NCI-H774 (cell line): ENCODE data around the gene THEM4.
A peak's percentile ranks its signal among the peaks of the same experiment; 100 is the strongest.
"Not testable (repeated sequence)": the region's sequence is repeated elsewhere in the genome, so short reads cannot be mapped to it uniquely, and the experiment has no call there.

Experiments
- DNase-seq: peaks from one replicate; lab custom pipeline; 2025; lab: John Stamatoyannopoulos, UW

Gene THEM4

DNA sequence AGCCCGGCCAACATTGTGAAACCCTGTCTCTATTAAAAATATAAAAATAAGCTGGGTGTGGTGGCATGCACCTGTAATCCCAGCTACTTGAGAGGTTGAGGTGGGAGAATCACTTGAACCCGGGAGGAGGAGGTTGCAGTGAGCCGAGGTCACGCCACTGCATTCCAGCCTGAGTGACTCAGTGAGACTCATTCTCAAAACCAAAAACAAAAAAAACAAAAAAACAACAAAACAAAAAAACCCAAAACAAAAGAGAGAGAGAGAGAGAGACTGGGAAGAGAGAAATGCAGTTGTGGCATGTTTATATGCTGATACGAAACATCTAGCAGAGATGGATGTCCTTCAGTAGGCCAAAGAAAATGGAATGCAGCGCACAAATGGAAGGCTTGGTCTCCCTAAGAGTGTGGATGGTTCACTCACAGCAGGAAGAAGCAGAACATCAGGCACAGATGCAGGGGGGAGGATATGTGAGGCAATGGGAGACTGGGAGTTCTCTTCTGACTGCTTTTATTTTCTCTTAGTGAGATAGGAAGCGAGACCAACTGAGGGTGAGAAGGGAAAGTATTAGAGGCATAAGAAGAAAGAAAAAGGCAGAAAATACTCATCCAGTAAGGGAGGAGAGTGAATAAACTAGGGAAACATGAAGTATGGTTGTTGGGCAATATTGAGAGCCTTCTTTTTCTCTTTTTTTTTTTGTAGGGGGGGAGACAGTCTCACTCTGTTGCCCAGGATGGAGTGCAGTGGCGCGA lies 16.0 kb downstream of the THEM4 start:
- no peak for DNase-seq

GRCh38 chr1:151892190-151892589 lies 17.1 kb downstream of the THEM4 start:
- DNase-seq: no peak

GRCh38 chr1:151891512-151891911 lies 17.8 kb downstream of the THEM4 start:
- no peak for DNase-seq

DNA sequence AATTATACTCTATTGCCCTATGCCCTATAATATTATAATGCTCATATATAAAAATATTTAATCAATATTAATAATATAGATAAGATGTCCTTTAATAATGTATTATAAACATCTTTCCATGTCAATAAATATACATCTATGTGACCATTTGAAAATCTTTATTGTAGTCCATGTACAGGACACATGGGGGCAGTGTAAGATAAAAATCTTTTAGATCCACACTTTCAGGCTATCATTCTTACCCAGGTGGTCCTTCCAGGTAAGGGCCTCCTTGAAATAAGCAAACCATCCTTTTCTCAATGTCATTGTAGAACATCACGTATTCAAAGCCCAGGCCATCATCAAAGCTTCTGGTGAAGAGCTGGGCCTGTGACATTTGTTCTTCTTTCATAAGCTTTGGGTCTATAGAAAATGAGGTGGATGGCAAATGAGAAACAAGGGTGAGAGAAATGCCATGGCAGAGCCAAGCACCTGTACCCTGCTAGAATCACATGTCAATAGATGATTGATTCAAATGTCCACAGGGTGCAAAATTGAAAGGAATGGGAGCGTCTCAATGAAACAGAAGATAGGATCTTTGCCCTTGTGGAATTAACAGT lies 20.2 kb downstream of the THEM4 start:
- DNase-seq: no peak

- DNase-seq: no peak
Measured at GRCh38 chr1:151887028-151887427, 22.3 kb downstream of the THEM4 start.

GRCh38 chr1:151885479-151885878 lies 23.8 kb downstream of the THEM4 start:
- DNase-seq: no peak

DNA sequence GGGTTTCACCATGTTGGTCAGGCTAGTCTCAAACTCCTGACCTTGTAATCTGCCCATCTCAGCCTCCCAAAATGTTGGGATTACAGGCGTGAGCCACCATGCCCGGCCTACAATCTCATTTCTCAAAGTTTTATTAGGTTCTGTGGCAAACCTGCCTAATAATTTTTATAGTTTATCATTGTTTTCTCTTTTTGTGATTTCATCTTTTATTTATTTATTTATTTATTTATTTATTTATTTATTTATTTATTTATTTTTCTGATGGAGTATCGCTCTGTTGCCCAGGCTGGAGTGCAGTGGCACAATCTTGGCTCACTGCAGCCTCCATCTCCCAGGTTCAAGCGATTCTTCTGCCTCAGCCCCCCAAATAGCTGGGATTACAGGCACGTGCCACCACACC lies 24.4 kb downstream of the THEM4 start:
- DNase-seq: not testable (repeated sequence)

GRCh38 chr1:151884445-151884844 lies 24.9 kb downstream of the THEM4 start:
- DNase-seq: not testable (repeated sequence)

DNA sequence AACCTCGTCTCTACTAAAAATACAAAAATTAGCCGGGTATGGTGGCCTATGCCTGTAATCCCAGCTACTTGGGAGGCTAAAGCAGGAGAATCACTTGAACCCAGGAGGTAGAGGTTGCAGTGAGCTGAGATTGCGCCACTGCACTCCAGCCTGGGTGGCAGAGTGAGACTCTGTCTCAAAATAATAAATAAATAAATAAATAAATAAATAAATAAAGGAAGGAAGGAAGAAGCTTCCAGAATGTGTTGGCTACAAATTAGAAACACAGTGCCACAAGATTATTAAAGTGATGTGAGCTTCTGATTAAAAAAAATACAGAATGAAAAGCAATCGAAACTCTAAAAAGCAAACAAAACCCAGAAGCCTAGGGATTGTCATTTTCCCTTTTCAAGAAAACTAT lies 25.4 kb downstream of the THEM4 start:
- DNase-seq: not testable (repeated sequence)

DNA sequence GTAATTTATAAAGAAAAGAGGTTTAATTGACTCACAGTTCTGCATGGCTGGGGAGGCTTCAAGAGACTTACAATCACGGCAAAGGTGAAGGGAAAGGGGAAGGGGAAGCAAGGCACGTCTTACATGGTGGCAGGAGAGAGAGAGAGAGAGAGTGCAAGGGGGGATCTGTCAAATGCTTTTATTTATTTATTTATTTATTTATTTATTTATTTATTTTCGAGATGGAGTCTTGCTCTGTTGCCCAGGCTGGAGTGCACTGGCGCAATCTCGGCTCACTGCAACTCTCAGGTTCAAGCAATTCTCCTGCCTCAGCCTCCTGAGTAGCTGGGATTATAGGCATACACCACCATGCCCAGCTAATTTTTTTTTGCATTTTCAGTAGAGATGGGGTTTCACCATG lies 26.4 kb downstream of the THEM4 start:
- DNase-seq: not testable (repeated sequence)

- no peak for DNase-seq
Measured at GRCh38 chr1:151882466-151882865, 26.8 kb downstream of the THEM4 start.

GRCh38 chr1:151881479-151881878 lies 27.8 kb downstream of the THEM4 start:
- no peak for DNase-seq

- no peak for DNase-seq
Measured at GRCh38 chr1:151875419-151876097, 33.8 kb downstream of the THEM4 start.

- DNase-seq: not testable (repeated sequence)
Measured at GRCh38 chr1:151872776-151873175, 36.5 kb downstream of the THEM4 start.

- no peak for DNase-seq
Measured at GRCh38 chr1:151871284-151872030, 37.9 kb downstream of the THEM4 start.

DNA sequence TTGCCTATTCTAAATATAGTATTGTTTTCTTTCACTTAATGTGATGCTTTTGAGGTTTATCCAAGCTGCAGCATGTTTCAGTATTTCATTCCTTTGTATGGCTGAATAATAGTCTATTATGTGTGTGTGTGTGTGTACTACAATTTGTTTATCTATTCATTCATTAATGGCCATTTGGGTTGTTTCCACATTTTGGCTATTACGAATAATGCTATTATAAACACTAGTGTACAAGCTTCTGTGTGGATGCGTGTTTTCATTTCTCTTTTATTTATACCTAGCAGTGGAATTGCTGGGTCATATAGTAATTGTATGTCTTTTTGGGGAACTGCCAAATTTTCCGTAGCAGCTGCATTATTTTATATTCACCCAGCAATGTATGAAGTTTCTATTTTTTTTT lies 40.8 kb downstream of the THEM4 start:
- peak; percentile 33 for DNase-seq

GRCh38 chr1:151867765-151868411 lies 41.4 kb downstream of the THEM4 start:
- no peak for DNase-seq

- DNase-seq: no peak
Measured at GRCh38 chr1:151867321-151867720, 42.0 kb downstream of the THEM4 start.

DNA sequence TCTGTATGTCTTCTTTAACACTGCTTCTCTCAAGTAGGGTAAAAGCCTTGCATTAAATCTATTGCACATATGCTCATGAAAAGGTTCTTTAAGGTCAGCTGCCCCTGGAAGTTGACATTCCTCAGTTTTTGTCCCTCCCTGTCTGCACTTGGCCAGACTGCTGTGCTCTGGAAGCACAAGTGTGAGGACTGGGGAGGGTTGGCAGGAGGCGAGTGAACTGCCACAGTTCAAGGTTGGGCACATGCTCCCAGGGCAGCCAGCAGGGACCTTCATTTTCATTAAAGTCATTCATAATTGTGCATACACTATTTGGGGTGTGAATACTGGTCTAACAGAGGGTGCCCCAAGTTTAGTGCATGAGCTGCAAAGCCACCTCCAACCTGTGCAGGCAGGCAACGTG lies 44.9 kb downstream of the THEM4 start:
- DNase-seq: no peak

DNA sequence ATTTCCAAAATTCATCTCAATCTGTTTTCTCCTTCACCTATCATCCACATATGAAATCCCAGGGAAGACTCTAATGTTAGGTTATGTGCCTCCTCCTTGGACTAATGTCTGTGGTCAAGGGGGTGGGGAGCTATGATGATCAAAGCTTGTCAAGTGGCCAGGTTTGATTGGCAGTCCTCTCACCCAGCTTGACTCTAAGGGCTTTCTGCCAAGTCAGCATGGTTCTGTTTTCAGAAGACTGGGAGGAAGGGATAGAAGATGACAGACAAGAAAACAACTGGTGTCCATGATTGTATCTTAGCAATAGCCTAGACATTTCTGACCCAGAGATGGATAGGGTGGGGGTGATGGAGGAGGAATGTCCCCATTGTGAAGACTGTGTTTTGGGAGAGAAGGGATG lies 46.7 kb downstream of the THEM4 start:
- no peak for DNase-seq

- DNase-seq: no peak
Measured at GRCh38 chr1:151860504-151861187, 48.7 kb downstream of the THEM4 start.
